HCT116 (cell line): ENCODE data around the gene BRD3OS.

Experiments used
- ATF3 ChIP-seq: IDR thresholded peaks from 2 replicates; pipeline ENCODE4 v1.6.1; 2012
- EZH2 ChIP-seq: fragments of 200-600 bp; sonication (generic); IDR thresholded peaks from 2 replicates; pipeline ENCODE4 v1.6.1; 2017; ENCODE audit warnings: antibody characterized with exemption, mixed run types
- EZH2phosphoT487 ChIP-seq: fragments of 200-600 bp; IDR thresholded peaks from 2 replicates; pipeline ENCODE4 v1.6.1; 2018; ENCODE audit warnings: antibody characterized with exemption, borderline replicate concordance
- JUND ChIP-seq: IDR thresholded peaks from 2 replicates; pipeline ENCODE4 v1.6.1; 2012
- POLR2A ChIP-seq: IDR thresholded peaks from 2 replicates; pipeline ENCODE4 v1.7.0; 2011; ENCODE audit warnings: borderline replicate concordance; ENCODE audit not compliant: insufficient read depth, insufficient read length; ENCODE audit errors: extremely low read depth
- POLR2AphosphoS5 ChIP-seq: IDR thresholded peaks from 2 replicates; pipeline ENCODE4 v1.6.1; 2011; ENCODE audit warnings: mild to moderate bottlenecking, low read depth, low read length, moderate library complexity
- RAD21 ChIP-seq: IDR thresholded peaks from 2 replicates; pipeline ENCODE4 v1.6.1; 2012; ENCODE audit warnings: low read depth, mild to moderate bottlenecking
- SIN3A ChIP-seq: IDR thresholded peaks from 2 replicates; pipeline ENCODE4 v1.6.1; 2012; ENCODE audit warnings: low read depth
- SP1 ChIP-seq: IDR thresholded peaks from 2 replicates; pipeline ENCODE4 v1.6.1; 2012; ENCODE audit warnings: low read depth
- TCF7L2 ChIP-seq: IDR thresholded peaks from 2 replicates; pipeline ENCODE4 v1.7.0; 2011; ENCODE audit warnings: borderline replicate concordance, inconsistent platforms; ENCODE audit not compliant: insufficient read depth, insufficient read length; ENCODE audit errors: extremely low read depth
- TF ChIP-seq, protein P1 (sequence below), 3 experiments: fragments of 200-600 bp in 1 of 3; sonication (generic) in 1 of 3; IDR thresholded peaks in 2 of 3; conservative IDR thresholded peaks in 1 of 3; 2 replicates each; pipeline ENCODE4 v1.5.1; 2012 to 2017; ENCODE audit warnings: low read depth in 2 of 3, low read length in 2 of 3, antibody characterized with exemption in 1 of 3, borderline replicate concordance in 1 of 3, control low read depth in 1 of 3, mild to moderate bottlenecking in 1 of 3, mixed read lengths in 1 of 3, mixed run types in 1 of 3, moderate library complexity in 1 of 3; ENCODE audit not compliant: insufficient read depth in 1 of 3
- TF ChIP-seq, protein P2 (sequence below): IDR thresholded peaks from 2 replicates; pipeline ENCODE4 v1.6.1; 2012; ENCODE audit warnings: low read depth
- TF ChIP-seq, protein P3 (sequence below): IDR thresholded peaks from 2 replicates; pipeline ENCODE4 v1.6.1; 2012

- TF ChIP-seq TCF7L2 (no peak), SP1 (no peak), POLR2AphosphoS5 (no peak), JUND (no peak), EZH2 (no peak), POLR2A (no peak), ATF3 (no peak), RAD21 (no peak), EZH2phosphoT487 (no peak), SIN3A (no peak)
- TF ChIP-seq, protein P1, sequence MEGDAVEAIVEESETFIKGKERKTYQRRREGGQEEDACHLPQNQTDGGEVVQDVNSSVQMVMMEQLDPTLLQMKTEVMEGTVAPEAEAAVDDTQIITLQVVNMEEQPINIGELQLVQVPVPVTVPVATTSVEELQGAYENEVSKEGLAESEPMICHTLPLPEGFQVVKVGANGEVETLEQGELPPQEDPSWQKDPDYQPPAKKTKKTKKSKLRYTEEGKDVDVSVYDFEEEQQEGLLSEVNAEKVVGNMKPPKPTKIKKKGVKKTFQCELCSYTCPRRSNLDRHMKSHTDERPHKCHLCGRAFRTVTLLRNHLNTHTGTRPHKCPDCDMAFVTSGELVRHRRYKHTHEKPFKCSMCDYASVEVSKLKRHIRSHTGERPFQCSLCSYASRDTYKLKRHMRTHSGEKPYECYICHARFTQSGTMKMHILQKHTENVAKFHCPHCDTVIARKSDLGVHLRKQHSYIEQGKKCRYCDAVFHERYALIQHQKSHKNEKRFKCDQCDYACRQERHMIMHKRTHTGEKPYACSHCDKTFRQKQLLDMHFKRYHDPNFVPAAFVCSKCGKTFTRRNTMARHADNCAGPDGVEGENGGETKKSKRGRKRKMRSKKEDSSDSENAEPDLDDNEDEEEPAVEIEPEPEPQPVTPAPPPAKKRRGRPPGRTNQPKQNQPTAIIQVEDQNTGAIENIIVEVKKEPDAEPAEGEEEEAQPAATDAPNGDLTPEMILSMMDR (IDR thresholded peaks at IDR 0.05 in 2 of 3, conservative IDR thresholded peaks at IDR 0.05 in 1 of 3; ENCODE audit: borderline replicate concordance in 1 of 3, insufficient read depth in 1 of 3, low read depth in 2 of 3, low read length in 2 of 3): no peak
- TF ChIP-seq, protein P2, sequence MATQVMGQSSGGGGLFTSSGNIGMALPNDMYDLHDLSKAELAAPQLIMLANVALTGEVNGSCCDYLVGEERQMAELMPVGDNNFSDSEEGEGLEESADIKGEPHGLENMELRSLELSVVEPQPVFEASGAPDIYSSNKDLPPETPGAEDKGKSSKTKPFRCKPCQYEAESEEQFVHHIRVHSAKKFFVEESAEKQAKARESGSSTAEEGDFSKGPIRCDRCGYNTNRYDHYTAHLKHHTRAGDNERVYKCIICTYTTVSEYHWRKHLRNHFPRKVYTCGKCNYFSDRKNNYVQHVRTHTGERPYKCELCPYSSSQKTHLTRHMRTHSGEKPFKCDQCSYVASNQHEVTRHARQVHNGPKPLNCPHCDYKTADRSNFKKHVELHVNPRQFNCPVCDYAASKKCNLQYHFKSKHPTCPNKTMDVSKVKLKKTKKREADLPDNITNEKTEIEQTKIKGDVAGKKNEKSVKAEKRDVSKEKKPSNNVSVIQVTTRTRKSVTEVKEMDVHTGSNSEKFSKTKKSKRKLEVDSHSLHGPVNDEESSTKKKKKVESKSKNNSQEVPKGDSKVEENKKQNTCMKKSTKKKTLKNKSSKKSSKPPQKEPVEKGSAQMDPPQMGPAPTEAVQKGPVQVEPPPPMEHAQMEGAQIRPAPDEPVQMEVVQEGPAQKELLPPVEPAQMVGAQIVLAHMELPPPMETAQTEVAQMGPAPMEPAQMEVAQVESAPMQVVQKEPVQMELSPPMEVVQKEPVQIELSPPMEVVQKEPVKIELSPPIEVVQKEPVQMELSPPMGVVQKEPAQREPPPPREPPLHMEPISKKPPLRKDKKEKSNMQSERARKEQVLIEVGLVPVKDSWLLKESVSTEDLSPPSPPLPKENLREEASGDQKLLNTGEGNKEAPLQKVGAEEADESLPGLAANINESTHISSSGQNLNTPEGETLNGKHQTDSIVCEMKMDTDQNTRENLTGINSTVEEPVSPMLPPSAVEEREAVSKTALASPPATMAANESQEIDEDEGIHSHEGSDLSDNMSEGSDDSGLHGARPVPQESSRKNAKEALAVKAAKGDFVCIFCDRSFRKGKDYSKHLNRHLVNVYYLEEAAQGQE: no peak
- TF ChIP-seq, protein P3, sequence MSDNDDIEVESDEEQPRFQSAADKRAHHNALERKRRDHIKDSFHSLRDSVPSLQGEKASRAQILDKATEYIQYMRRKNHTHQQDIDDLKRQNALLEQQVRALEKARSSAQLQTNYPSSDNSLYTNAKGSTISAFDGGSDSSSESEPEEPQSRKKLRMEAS: no peak
Observed at GRCh38 chr9:134005381-134005780, 19.9 kb upstream of the BRD3OS start.
